KOPT-K1 (cell line): ENCODE measurements around the gene PERM1.
"Not testable (repeated sequence)": the region's sequence is repeated elsewhere in the genome, so short reads cannot be mapped to it uniquely, and the experiment has no call there.

Experiments used
- H3K27ac ChIP-seq: fragments of 200-600 bp; sonication (generic); 2 replicates; pipeline ENCODE4 v1.5.1; 2016; ENCODE audit warnings: antibody characterized with exemption, mild to moderate bottlenecking, low read depth, low read length; ENCODE audit not compliant: poor library complexity, severe bottlenecking
- H3K36me3 ChIP-seq: fragments of 200-600 bp; sonication (generic); 2 replicates; pipeline ENCODE4 v1.5.1; 2017; ENCODE audit warnings: antibody characterized with exemption, mild to moderate bottlenecking, low read length, moderate library complexity; ENCODE audit not compliant: insufficient read depth
- H3K9me3 ChIP-seq: fragments of 200-600 bp; sonication (generic); 2 replicates; pipeline ENCODE4 v1.5.1; 2017; ENCODE audit warnings: antibody characterized with exemption, low read length, mild to moderate bottlenecking; ENCODE audit not compliant: insufficient read depth, poor library complexity, severe bottlenecking

Gene PERM1

GRCh38 chr1:959731-960362, 22.0 kb downstream of the PERM1 start:
- peak overlapping the region; percentile 34 for H3K27ac ChIP-seq
- peaks cover 23% of the 10 kb centered on the region for H3K36me3 ChIP-seq
- H3K9me3 ChIP-seq: no peaks in the 10 kb centered on the region

GRCh38 chr1:958823-959730, 22.8 kb downstream of the PERM1 start, which contains the start of gene NOC2L:
NOC2L (minus strand) TSS chr1:959256; CDS start chr1:959240, 16 bp downstream.
- Histone ChIP-seq H3K9me3 (no peaks in the 10 kb centered on the region), H3K36me3 (peaks cover 31% of the 10 kb centered on the region), H3K27ac (peak within 1 kb of the TSS; percentile 59)

- Histone ChIP-seq H3K9me3 (no peaks in the 10 kb centered on the region), H3K27ac (no peak overlapping the region), H3K36me3 (peaks cover 55% of the 10 kb centered on the region)
These were observed 25.3 kb downstream of the PERM1 start for GRCh38 chr1:956636-957035.

GRCh38 chr1:955474-955873, 26.4 kb downstream of the PERM1 start:
- Histone ChIP-seq H3K36me3 (peaks cover 67% of the 10 kb centered on the region), H3K9me3 (no peaks in the 10 kb centered on the region), H3K27ac (no peak overlapping the region)

- Histone ChIP-seq H3K27ac (no peak overlapping the region), H3K9me3 (no peaks in the 10 kb centered on the region), H3K36me3 (peaks cover 72% of the 10 kb centered on the region)
These were observed 27.0 kb downstream of the PERM1 start for GRCh38 chr1:954927-955326.

GRCh38 chr1:953524-954320, 28.2 kb downstream of the PERM1 start:
- Histone ChIP-seq H3K27ac (no peak overlapping the region), H3K36me3 (peaks cover 84% of the 10 kb centered on the region), H3K9me3 (no peaks in the 10 kb centered on the region)

GRCh38 chr1:952603-953002, 29.3 kb downstream of the PERM1 start:
- H3K9me3 ChIP-seq: no peaks in the 10 kb centered on the region
- H3K36me3 ChIP-seq: peaks cover 93% of the 10 kb centered on the region
- no peak overlapping the region for H3K27ac ChIP-seq

GRCh38 chr1:952201-952600, 29.7 kb downstream of the PERM1 start:
- Histone ChIP-seq H3K9me3 (no peaks in the 10 kb centered on the region), H3K36me3 (peaks cover 97% of the 10 kb centered on the region), H3K27ac (no peak overlapping the region)

GRCh38 chr1:951364-951763, 30.5 kb downstream of the PERM1 start:
- Histone ChIP-seq H3K27ac (no peak overlapping the region), H3K9me3 (no peaks in the 10 kb centered on the region), H3K36me3 (peaks cover 97% of the 10 kb centered on the region)

- Histone ChIP-seq H3K9me3 (no peaks in the 10 kb centered on the region), H3K36me3 (peaks cover 97% of the 10 kb centered on the region), H3K27ac (no peak overlapping the region)
These were observed 31.0 kb downstream of the PERM1 start for GRCh38 chr1:950881-951280.

GRCh38 chr1:950268-950667, 31.6 kb downstream of the PERM1 start:
- no peak overlapping the region for H3K27ac ChIP-seq
- H3K9me3 ChIP-seq: no peaks in the 10 kb centered on the region
- H3K36me3 ChIP-seq: peaks cover 97% of the 10 kb centered on the region

- peaks cover 92% of the 10 kb centered on the region for H3K36me3 ChIP-seq
These were observed 33.9 kb downstream of the PERM1 start for GRCh38 chr1:947958-948357.

GRCh38 chr1:946811-947210, 35.1 kb downstream of the PERM1 start:
- peaks cover 80% of the 10 kb centered on the region for H3K36me3 ChIP-seq
- H3K27ac ChIP-seq, H3K9me3 ChIP-seq: not testable (repeated sequence)

More at GRCh38 chr1:947958-948357, 33.9 kb downstream of the PERM1 start:
- Histone ChIP-seq H3K27ac (no peak overlapping the region), H3K9me3 (no peaks in the 10 kb centered on the region)

GRCh38 chr1:945688-946556, 36.0 kb downstream of the PERM1 start:
- Histone ChIP-seq H3K27ac (no peak overlapping the region), H3K36me3 (peaks cover 71% of the 10 kb centered on the region), H3K9me3 (no peaks in the 10 kb centered on the region)
